Measurements from ENCODE around the gene GABRB2.
"Not testable (repeated sequence)": the region's sequence is repeated elsewhere in the genome, so short reads cannot be mapped to it uniquely, and the experiment has no call there.

Gene GABRB2

GRCh38 chr5:161311146-161311708 lies 235.3 kb downstream of the GABRB2 start:
- Histone ChIP-seq H3K4me3 (ENCODE audit: low read depth, low read length) (no peak overlapping the region), H3K36me3 (no peaks in the 10 kb centered on the region), H3K9me3 (ENCODE audit: severe bottlenecking) (no peaks in the 10 kb centered on the region), H3K27ac (no peak overlapping the region), H3K27me3 (ENCODE audit: insufficient read depth, low read depth, severe bottlenecking) (peaks cover 38% of the 10 kb centered on the region)
- no peak for DNase-seq
- TF ChIP-seq CTCF (IDR thresholded peaks at IDR 0.05; ENCODE audit: low read depth, low read length) = no peak

DNA sequence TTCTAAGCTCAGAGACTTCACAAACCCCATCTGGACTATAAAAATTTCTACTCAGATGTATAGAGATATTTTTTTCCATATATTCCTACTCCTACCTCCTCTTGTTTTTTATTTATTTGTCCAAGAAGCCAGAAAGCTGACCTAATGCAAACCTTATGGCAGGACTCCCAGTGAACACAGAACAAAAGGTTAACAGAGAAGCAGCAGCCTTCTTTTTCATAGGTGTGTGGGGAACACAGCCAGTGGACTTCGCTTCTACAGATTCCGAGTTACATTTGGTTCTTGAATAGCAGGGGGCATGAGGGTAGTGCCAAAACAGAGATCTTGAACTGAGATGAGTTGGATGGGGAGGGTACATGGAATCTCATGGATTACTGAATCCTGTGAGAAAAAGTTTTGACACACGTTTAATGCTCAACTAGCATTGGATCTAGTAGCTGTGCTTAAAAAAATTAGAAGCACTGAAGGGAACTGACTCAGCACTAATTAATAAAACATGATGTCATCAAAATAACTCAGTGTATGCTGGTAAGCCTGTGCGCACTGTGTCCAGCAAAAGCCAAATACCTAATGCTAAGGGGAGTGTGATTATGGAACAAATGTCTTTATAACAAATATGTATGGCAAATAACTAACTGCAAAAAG lies 240.1 kb downstream of the GABRB2 start:
- no peak overlapping the region for H3K4me3 ChIP-seq (ENCODE audit: low read depth, low read length)
- H3K36me3 ChIP-seq = no peaks in the 10 kb centered on the region
- no peak for TF ChIP-seq CTCF (IDR thresholded peaks at IDR 0.05; ENCODE audit: low read depth, low read length)
- no peak for DNase-seq
- no peak overlapping the region for H3K27ac ChIP-seq
- H3K27me3 ChIP-seq (ENCODE audit: insufficient read depth, low read depth, severe bottlenecking) = peaks cover 22% of the 10 kb centered on the region
- no peaks in the 10 kb centered on the region for H3K9me3 ChIP-seq (ENCODE audit: severe bottlenecking)

- H3K27ac ChIP-seq = no peak overlapping the region
- no peak overlapping the region for H3K4me3 ChIP-seq (ENCODE audit: low read depth, low read length)
Observed at GRCh38 chr5:161305601-161306000, 240.9 kb downstream of the GABRB2 start.

GRCh38 chr5:161302559-161302958 lies 244.0 kb downstream of the GABRB2 start:
- H3K27me3 ChIP-seq (ENCODE audit: insufficient read depth, low read depth, severe bottlenecking) = peaks cover 22% of the 10 kb centered on the region
- H3K27ac ChIP-seq = no peak overlapping the region
- no peaks in the 10 kb centered on the region for H3K9me3 ChIP-seq (ENCODE audit: severe bottlenecking)
- no peak overlapping the region for H3K4me3 ChIP-seq (ENCODE audit: low read depth, low read length)
- DNase-seq = no peak
- no peak for TF ChIP-seq CTCF (IDR thresholded peaks at IDR 0.05; ENCODE audit: low read depth, low read length)
- no peaks in the 10 kb centered on the region for H3K36me3 ChIP-seq

More at GRCh38 chr5:161305601-161306000, 240.9 kb downstream of the GABRB2 start:
- DNase-seq = no peak
- Histone ChIP-seq H3K27me3 (ENCODE audit: insufficient read depth, low read depth, severe bottlenecking) (peaks cover 25% of the 10 kb centered on the region), H3K9me3 (ENCODE audit: severe bottlenecking) (no peaks in the 10 kb centered on the region), H3K36me3 (no peaks in the 10 kb centered on the region)
- TF ChIP-seq CTCF (IDR thresholded peaks at IDR 0.05; ENCODE audit: low read depth, low read length) = no peak

GRCh38 chr5:161301586-161301985 lies 244.9 kb downstream of the GABRB2 start:
- Histone ChIP-seq H3K27me3 (ENCODE audit: insufficient read depth, low read depth, severe bottlenecking) (peaks cover 19% of the 10 kb centered on the region), H3K27ac (no peak overlapping the region), H3K9me3 (ENCODE audit: severe bottlenecking) (no peaks in the 10 kb centered on the region), H3K4me3 (ENCODE audit: low read depth, low read length) (no peak overlapping the region), H3K36me3 (no peaks in the 10 kb centered on the region)
- no peak for TF ChIP-seq CTCF (IDR thresholded peaks at IDR 0.05; ENCODE audit: low read depth, low read length)
- no peak for DNase-seq

DNA sequence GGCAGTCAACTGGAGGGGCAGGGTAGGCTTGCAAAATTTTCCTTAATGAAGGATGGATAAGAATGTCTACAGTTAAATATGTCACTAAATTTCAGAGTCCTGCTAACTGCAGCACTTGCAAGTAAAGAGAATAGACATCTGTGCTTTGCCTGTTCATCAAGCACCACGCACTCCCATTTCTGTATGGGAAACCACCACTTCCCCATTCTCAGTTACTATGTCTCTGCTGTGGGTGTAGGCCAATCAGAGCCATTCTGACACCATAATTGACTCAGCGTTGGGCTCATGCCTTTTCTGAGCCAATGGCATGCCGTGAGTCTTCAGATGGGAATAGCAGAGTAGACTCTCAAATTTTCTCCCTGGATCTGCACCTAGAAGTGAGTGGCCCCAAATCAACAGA lies 247.5 kb downstream of the GABRB2 start:
- Histone ChIP-seq H3K9me3 (ENCODE audit: severe bottlenecking) (no peaks in the 10 kb centered on the region), H3K27me3 (ENCODE audit: insufficient read depth, low read depth, severe bottlenecking) (peaks cover 13% of the 10 kb centered on the region), H3K36me3 (no peaks in the 10 kb centered on the region), H3K27ac (no peak overlapping the region), H3K4me3 (ENCODE audit: low read depth, low read length) (no peak overlapping the region)
- no peak for DNase-seq
- no peak for TF ChIP-seq CTCF (IDR thresholded peaks at IDR 0.05; ENCODE audit: low read depth, low read length)

GRCh38 chr5:161297388-161297787 lies 249.1 kb downstream of the GABRB2 start:
- not testable (repeated sequence) for H3K36me3 ChIP-seq; H3K4me3 ChIP-seq (ENCODE audit: low read depth, low read length); H3K9me3 ChIP-seq (ENCODE audit: severe bottlenecking); DNase-seq; H3K27ac ChIP-seq
- peaks cover 22% of the 10 kb centered on the region for H3K27me3 ChIP-seq (ENCODE audit: insufficient read depth, low read depth, severe bottlenecking)
